Kidney tubule cell (primary cell): ENCODE data around the gene SP2.

Source experiments
- DNase-seq: peaks from one replicate; pipeline ENCODE4 v3.0.0-alpha.2; 2018; ENCODE audit warnings: low spot score

SP2 gene

GRCh38 chr17:47949197-47949759 is 53.2 kb downstream of the SP2 start:
- DNase-seq, result peak; percentile 89

GRCh38 chr17:47949946-47950345 is 53.9 kb downstream of the SP2 start:
- peak; percentile 50 for DNase-seq

- no peak for DNase-seq
Observed at GRCh38 chr17:47950448-47950847, 54.4 kb downstream of the SP2 start.

GRCh38 chr17:47952171-47953021 is 56.4 kb downstream of the SP2 start:
- DNase-seq, result peak; percentile 33

GRCh38 chr17:47953909-47954308 is 57.9 kb downstream of the SP2 start:
- DNase-seq, result no peak

GRCh38 chr17:47955497-47956461 is 59.7 kb downstream of the SP2 start:
- DNase-seq, result no peak

- peak; percentile 30 for DNase-seq
Observed at GRCh38 chr17:47956791-47957590, 61.0 kb downstream of the SP2 start.

GRCh38 chr17:47957591-47958490 is 61.8 kb downstream of the SP2 start, which contains the start of gene PRR15L:
PRR15L (minus strand) TSS chr17:47957883; CDS start chr17:47953234, 4,649 bp downstream.
- peak; percentile 43 for DNase-seq

- no peak for DNase-seq
Observed at GRCh38 chr17:47959825-47960655, 64.0 kb downstream of the SP2 start.

GRCh38 chr17:47961406-47961805 is 65.4 kb downstream of the SP2 start:
- DNase-seq, result no peak

- DNase-seq, result no peak
Observed at GRCh38 chr17:47962901-47963300, 66.9 kb downstream of the SP2 start.

- no peak for DNase-seq
Observed at GRCh38 chr17:47964856-47965255, 68.8 kb downstream of the SP2 start.

GRCh38 chr17:47966079-47966519 is 70.1 kb downstream of the SP2 start:
- no peak for DNase-seq

GRCh38 chr17:47967607-47968252 is 71.7 kb downstream of the SP2 start:
- peak; percentile 86 for DNase-seq

- no peak for DNase-seq
Observed at GRCh38 chr17:47968836-47969235, 72.8 kb downstream of the SP2 start.

- DNase-seq, result no peak
Observed at GRCh38 chr17:47969930-47970724, 74.1 kb downstream of the SP2 start.

GRCh38 chr17:47970725-47971499 is 74.9 kb downstream of the SP2 start, which contains the start of gene CDK5RAP3:
CDK5RAP3 (plus strand) TSS chr17:47971113; CDS start chr17:47971147, 34 bp downstream.
- DNase-seq, result peak; percentile 99
